ENCODE measurements around the gene SNORC. TPM values are rescaled to one million over a fixed set of nuclear protein-coding genes. Genes with fewer than 3 reads are reported as not detected.

The SNORC gene
- total and polyA plus RNA-seq, 9 of the 15 experiments (the other 6 are each of a cell fraction or from before 2014, with no cell fraction given), result 0.14 to 2.5 (median 0.72) TPM; not detected in 2

DNA sequence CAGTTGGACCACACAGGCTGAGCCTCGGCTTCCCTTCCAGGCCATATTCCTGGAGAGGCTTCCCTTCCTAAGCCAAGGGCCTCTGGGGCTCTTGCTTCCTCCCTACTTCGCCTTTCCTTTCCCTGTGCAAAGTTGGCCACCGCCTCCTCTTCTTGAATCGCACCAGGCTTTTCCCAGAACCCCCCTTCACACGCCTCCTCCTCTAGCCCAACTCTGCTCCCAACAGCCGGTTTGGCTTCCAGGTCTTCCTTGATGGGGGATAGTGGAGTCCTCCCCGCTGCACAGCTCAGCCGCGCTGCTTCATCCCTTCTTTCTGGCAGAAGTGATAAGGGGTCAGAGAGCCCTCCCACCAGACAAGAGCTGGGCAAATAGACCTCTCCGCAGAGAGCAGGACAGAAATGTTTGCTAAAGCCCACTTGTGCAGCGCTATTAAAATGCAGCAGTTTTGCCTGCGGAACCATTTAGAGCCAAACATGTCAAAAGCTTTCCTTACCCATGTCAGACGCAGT lies 56.4 kb downstream of the SNORC start:
- Histone ChIP-seq H3K4me3 (no peak overlapping the region), H3K36me3 (ENCODE audit: control insufficient read depth, insufficient read depth, low read length) (no peaks in the 10 kb centered on the region), H3K4me2 (ENCODE audit: insufficient read depth, low read length) (no peak overlapping the region), H2AFZ (ENCODE audit: low read depth, low read length) (no peak overlapping the region), H3K9ac (ENCODE audit: insufficient read depth in 1 of 2, low read depth in 2 of 2, low read length in 2 of 2) (no peak overlapping the region), H3K9me3 (replicated peaks; ENCODE audit: control insufficient read depth, insufficient read depth, low read depth, low read length) (no peaks in the 10 kb centered on the region), H4K20me1 (replicated peaks; ENCODE audit: control insufficient read depth, insufficient read depth, low read length) (no peaks in the 10 kb centered on the region), H3K27me3 (ENCODE audit: control insufficient read depth in 2 of 2, insufficient read depth in 2 of 2, low read length in 2 of 2) (peaks cover 9 to 47% of the 10 kb centered on the region in 2 experiments; a peak in 4 of 5 replicates), H3K27ac (ENCODE audit: extremely low read depth, low read depth, low read length) (no peak overlapping the region), H3K4me1 (replicated peaks in 1 of 2; ENCODE audit: control insufficient read depth in 2 of 2, insufficient read depth in 2 of 2, low read length in 2 of 2) (peaks cover 0 to 16% of the 10 kb centered on the region in 2 experiments; a peak in 2 of 5 replicates), H3K79me2 (ENCODE audit: control insufficient read depth, insufficient read depth, low read length) (no peaks in the 10 kb centered on the region), H3K9me1 (ENCODE audit: control insufficient read depth, insufficient read depth, low read length) (no peaks in the 10 kb centered on the region)
- ATAC-seq, result no peak
- TF ChIP-seq HMG20A (CRISPR knock-in tag; conservative IDR thresholded peaks at IDR 0.05), result no peak
- TF ChIP-seq NUFIP1 (IDR thresholded peaks at IDR 0.05; ENCODE audit: partially characterized antibody), result no peak
- no peak for TF ChIP-seq LEF1 (IDR thresholded peaks at IDR 0.05)
- no peak for TF ChIP-seq SOX6 (IDR thresholded peaks at IDR 0.05)
- no peak for TF ChIP-seq ZNF12 (CRISPR knock-in tag; IDR thresholded peaks at IDR 0.05)
- TF ChIP-seq, protein P1, sequence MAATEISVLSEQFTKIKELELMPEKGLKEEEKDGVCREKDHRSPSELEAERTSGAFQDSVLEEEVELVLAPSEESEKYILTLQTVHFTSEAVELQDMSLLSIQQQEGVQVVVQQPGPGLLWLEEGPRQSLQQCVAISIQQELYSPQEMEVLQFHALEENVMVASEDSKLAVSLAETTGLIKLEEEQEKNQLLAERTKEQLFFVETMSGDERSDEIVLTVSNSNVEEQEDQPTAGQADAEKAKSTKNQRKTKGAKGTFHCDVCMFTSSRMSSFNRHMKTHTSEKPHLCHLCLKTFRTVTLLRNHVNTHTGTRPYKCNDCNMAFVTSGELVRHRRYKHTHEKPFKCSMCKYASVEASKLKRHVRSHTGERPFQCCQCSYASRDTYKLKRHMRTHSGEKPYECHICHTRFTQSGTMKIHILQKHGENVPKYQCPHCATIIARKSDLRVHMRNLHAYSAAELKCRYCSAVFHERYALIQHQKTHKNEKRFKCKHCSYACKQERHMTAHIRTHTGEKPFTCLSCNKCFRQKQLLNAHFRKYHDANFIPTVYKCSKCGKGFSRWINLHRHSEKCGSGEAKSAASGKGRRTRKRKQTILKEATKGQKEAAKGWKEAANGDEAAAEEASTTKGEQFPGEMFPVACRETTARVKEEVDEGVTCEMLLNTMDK (IDR thresholded peaks at IDR 0.05; ENCODE audit: borderline replicate concordance, insufficient read depth, low read depth, low read length, poor library complexity, severe bottlenecking), result no peak
- no peak for TF ChIP-seq NFIX (CRISPR knock-in tag; IDR thresholded peaks at IDR 0.05; ENCODE audit: low read depth)
- no peak for FAIRE-seq
- no TSS peak for BruUV-seq (replicated peaks)
- 14% methylated on average over 10 of the region's 13 CpGs for WGBS (ENCODE audit: insufficient coverage, low coverage, missing lambda C conversion rate)
- CTCF ChIA-PET (ENCODE audit: low intra/inter-chr PET ratio), result no interaction called here
- in situ Hi-C loops (cut with MboI), result no loop called here
- intact Hi-C loops (cut with micrococcal nuclease), result no loop called here
- POLR2A ChIA-PET, result no interaction called here
- DNase-seq (ENCODE audit: extremely low read depth in 1 of 4, low spot score in 3 of 4), result peak in 3 of 4 experiments; percentile 6 to 23 (median 14)
